ENCODE data around the gene GNG12.

GRCh38 chr1:67683766-67684525 lies 149.3 kb downstream of the GNG12 start:
- TF ChIP-seq CTCF (IDR thresholded peaks at IDR 0.05) (no peak), POLR2A (IDR thresholded peaks at IDR 0.05) (no peak)

All from testis (tissue), 2 donors.